NCI-H2171 (cell line): ENCODE measurements around the gene SEZ6L.

Source experiments
- DNase-seq: peaks from one replicate; lab custom pipeline; 2025; lab: John Stamatoyannopoulos, UW

SEZ6L gene

DNA sequence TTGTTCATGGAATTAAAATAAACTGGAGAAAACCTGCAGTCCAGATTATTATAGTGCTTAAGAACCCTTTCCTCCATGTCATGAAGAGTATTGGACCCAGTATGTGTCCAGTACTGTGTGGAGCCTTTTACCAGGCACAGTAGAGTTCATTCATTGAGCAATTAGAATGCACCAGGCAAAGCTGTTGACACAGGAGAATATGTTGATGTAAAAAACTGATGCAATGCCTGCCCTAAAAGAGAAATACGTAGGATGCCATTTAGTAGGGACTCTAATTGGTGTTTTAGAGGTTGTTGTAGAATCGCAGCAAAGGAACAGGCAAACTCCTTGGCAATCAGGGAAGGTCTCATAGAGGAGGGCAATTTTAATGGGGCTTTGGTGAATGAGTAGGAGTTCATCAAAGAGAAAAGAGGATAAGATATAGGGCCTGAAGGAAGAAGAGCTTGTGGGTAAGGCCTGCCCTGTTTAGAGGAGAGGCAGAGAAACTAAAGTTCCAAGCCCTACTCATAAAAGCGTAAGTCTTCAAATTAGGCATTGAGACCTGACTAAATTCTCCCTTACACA is 126.4 kb downstream of the SEZ6L start:
- DNase-seq, result no peak

DNA sequence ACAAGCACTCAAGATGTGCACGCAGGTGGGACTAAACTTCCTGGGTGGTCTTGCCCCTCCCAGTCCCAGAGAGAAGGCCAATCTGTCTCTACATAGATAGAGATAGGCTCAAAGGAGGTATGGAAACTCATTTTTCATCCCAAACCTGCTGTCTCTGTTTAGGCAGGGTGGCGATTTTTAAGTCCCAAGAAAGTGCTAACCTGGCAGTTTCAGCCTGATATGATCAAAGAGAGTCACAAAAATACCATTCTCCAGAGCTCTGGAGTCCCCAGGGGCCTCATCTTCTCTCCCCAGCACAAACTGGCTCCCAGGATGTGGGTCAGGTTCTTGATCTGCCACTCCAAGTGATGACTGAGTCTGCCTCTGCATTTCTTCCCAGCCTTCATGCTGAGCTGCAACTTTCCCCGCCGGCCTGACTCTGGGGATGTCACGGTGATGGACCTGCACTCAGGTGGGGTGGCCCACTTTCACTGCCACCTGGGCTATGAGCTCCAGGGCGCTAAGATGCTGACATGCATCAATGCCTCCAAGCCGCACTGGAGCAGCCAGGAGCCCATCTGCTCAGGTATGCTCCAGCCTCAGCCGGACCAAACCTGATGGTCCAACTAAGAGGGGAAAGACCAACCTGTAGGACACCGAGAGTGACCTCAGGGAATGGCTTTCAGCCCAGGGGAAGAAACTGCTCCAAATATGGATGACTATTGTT is 129.5 kb downstream of the SEZ6L start:
- no peak for DNase-seq

DNA sequence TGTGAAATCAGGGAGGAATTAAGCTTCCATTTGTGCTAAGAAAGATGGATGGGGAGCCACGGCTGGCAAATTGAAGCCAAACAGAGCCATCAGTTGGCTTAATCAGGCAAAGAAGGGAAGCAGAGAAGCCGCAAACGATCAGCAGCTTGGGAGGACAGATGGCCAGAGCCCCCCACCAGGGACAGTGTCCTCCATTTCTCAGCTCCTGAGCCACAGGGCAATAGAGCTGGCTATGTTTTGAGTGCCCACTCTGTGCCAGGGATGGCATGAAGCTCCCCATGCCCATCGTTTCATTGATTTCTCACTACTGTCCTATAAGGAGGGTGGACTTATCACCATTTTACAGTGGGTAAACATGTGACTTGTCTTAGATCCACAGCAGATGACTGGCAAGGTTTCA is 133.5 kb downstream of the SEZ6L start:
- DNase-seq, result no peak

DNA sequence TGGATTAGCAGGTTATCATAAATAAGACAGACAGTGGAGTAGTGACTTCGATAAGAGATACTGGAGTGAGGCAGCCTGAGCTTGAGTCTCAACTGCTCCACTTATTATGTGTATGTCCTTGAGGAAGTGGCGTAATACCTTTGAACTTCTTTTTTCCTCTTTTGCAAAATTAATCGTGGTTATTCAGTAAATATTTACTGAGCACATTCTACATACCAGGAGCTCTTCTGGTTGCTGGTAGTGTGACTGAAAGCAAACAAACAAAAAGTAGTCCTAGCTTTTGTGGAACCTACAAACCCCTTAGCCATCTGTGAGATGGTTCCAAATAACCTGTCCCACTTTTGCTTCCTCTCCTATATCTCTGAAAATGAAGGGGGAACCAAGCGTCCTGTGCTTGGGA is 134.2 kb downstream of the SEZ6L start:
- no peak for DNase-seq

DNA sequence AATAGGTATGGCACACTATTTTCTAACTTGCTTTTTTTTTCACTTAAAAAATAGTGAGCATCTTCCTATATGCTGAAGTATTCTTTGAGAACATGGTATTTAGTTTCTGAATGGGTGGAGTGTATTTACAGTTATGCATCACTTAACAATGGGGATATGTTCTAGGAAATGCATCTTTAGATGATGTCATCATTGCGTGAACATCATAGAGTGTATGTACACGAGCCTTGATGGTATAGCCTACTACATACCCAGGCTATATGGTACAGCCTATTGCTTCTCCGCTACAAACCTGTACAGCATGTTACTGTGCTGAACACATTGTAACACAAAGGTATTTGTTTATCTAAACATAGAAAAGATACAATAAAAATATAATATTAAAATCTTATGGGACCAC is 135.5 kb downstream of the SEZ6L start:
- no peak for DNase-seq

DNA sequence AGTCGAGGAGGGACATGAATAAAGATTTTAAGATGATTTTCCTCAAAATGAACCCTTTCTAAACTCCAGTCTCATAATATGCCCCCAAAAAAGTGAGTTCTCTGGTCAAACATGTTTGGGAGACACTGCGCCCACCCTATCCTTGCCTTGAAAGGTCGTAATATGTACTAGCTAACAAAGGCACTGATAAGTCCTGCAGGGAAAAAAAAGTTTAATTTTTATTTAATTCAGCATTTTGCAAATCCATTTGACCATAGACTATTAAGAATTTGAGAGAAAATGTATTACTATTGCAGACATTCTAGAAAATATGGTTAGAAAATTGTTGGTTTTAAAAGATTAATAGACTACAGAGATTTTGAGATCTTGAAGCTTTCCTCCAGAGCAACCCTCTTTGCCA is 139.2 kb downstream of the SEZ6L start:
- no peak for DNase-seq

DNA sequence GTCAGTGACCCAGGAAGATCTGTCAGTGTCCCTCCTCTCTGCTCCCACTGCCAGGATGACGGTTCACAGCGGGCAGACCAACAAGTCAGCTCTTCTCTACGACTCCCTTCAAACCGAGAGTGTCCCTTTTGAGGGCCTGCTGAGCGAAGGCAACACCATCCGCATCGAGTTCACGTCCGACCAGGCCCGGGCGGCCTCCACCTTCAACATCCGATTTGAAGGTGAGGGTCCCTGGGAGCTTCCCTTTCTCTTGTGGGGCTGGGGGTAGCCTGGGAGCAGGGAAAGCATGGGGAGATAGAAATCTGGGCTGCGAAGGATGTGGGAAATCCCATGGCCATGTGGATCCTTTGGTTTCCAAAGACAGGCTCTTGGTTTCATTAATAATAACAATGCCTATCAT is 141.4 kb downstream of the SEZ6L start:
- DNase-seq, result no peak

DNA sequence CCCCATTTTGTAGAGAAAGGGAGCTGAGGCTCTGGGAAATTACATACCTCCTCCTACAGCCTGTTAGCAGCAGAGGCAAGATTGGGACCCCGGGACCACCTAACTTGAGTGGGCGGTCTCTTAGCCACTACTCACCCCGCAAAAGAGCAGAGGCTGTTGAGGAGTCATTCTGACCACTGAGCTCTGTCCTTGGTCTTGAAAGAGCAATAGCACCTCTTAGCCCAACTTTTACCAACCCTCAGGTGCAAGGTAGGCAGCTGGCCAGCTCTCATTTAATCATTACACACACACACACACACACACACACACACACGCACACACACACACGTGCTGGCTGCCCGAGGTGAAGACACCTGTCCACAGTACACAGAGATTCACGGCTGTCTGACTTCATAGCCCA is 144.0 kb downstream of the SEZ6L start:
- no peak for DNase-seq

DNA sequence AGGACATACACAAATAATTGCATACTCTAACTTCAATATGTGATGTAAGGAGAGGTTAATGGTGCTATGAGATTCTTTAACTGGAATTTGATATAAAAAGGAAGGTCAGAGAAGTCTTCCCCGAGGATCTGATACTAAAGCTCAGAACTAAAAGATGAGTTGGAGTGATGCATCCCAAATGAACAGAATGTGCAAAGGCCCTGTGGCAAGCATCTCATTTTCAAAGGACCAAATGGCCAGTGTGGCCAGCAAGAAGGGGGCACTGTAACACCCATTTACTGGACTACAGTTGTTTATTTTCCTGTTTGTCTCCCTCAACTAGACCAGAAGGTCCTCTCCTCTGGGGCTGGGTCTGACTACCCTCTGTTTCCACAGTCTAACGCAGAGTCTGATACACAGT is 144.9 kb downstream of the SEZ6L start:
- no peak for DNase-seq

DNA sequence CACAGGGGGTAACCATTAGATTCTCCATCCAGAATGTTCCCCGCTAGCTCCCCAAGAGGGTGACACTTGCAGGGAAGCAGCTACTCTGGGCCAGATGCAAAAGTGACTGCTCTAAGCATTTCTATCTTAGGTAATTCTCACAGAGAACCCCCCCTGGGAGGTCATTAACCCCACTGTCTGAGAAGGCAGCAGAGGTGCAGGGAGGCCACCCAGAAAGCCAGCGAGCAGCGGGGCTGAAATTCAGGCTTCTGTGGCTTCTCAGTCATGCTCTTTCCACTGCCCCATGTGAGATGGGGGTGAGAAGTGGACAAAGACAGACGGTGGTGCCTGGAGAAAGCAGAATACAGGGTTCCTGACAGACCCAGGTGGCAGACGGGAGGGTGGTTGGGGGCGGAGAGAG is 145.4 kb downstream of the SEZ6L start:
- no peak for DNase-seq

DNA sequence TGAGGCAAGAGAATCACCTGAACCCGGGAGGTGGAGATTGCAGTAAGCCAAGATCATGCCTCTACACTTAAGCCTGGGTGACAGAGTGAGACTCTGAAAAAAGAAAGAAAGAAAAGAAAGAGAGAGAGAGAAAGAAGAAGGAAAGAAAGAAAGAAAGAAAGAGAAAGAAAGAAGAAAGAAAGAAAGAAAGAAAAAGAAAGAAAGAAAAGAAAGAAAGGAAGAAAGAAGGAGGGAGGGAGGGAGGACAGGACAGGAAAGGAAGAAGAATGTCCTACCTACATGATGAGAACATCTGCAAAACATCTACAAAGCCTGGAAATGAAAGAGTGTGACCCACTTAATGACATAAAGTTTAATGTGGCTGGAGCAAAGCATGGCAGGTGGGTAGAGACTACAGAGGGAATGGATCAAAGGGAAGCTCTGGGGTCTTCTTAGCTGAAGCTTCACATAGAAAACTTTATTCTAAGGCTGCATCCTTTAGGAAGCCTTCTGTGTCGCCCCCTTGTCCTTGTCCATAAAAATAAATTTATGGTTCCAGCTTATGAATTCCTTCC is 147.5 kb downstream of the SEZ6L start:
- no peak for DNase-seq

DNA sequence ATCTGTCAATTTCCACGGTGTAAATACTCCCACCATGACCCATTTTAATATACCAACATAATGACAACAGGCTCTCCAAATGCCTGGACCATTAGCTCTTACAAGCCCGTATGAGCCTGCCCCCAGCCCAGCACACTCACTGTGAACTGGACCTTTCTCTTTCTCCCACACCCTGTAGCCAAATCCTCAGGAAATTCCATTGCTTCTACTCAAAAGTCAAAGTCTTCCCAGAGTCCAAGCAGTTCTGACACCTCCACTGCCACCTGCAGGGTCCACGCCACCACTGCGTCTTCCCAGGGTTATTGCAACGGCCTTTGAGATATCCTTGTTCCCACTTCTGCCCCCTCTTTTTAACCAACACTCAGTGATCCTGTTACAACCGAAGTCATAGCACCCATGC is 149.7 kb downstream of the SEZ6L start:
- no peak for DNase-seq

DNA sequence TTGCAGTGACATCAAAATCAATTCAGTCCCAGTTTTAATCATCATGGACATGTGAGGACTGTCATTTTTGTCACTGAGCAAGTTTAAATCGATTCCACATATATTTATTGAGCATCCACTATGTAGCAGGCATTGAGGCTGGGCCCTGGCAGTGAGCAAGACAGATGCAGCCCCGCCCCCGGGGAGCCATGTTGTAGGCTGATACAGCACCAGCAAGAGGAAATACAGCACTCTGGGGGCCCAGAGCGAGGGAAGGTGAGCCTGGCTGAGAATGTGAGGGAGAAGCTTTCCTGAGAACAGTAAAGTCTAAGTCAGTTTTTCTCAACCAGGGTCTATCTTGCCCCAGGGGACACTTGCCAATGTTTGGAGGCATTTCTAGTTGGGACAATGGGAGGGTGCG is 151.2 kb downstream of the SEZ6L start:
- DNase-seq, result no peak

DNA sequence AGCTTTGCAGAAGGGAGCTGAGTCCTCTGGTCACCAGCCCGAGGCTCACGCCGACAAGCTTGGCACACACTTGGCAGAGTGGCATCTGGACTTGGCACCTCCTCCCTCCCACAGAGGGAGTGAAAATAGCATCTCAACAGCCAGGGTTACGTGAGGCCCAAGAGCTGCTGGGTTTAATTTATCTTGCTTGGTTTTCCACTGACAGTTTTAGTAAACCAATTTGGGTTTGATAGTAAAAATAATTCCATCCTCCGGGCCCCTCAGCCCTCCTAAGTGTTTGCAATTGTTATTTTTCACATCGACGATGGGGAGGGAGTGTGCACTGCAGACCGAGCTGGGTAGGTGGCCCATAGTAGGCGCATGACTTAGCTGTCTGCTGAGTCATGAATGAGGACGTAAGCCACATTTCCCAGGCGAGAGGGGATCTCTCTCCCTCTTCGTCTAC is 152.2 kb downstream of the SEZ6L start:
- DNase-seq, result no peak

DNA sequence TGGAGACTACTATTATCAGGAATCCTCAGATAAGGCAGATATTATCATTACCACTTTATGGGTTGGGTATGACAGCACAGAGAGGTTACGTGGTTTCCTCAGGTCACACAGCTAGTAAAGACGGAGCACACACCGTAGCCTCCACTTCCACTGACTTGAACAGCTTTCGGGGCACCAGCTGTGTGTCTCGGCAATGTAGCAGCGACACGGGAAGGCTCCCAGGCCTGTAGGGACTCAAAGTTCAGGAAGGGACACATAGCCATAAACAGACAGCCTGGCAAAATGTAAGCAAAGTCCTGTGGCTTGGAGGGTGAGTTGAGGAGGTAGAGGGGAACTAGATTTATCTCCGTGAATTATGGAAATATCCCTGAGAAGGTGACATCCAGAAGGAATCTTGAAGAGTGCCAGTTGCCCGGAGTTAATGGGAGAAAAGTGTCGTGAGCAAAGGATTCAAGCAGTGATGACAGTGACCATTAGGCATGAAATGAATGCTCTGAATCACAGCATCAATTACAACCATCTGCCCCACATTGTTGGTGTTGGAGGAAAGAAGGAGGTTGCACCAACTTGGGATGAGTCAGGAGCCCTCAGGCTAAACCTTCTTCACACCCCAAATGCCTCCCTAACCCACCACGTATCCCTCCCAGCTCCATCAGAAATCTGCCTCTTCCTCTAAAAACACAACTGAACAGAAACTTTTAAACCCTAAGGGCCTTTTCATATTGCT is 153.1 kb downstream of the SEZ6L start:
- no peak for DNase-seq

DNA sequence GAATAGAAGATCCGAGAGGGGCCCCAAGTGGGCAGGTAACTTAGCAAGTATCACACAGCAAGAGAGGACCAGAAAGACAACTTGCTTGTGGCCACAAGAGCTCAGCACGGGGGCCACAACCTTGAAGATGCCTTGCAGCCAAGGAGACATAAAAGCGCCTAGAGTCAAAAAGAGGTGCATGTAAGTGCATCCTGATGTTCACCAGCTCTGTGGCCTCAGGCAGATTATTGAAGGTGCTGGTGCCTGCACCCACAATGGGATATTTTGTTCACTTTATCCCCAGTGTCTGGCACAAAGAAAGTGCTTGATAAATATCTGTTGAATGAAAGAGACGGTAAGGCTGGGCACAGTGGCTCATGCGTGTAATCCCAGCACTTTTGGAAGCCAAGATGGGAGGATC is 153.8 kb downstream of the SEZ6L start:
- no peak for DNase-seq

DNA sequence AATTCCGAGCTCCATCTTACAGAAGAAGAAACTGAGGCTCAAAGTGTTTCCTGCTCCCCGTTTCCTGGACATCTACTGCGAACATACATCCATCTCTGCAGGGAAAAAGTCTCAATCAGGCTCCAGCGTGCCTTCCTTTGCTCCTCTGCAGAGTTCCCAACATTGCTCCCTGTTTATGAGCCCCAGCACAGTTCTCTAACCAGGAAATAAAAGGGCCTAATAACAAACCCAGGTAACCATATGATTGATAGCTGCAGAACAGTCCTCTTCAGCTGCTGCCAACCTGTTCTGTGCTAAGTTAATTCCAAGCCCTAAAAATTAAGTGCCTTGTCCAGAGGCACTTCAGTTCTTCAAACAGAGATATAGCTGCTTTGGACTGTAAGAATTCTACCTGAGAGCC is 154.9 kb downstream of the SEZ6L start:
- no peak for DNase-seq

DNA sequence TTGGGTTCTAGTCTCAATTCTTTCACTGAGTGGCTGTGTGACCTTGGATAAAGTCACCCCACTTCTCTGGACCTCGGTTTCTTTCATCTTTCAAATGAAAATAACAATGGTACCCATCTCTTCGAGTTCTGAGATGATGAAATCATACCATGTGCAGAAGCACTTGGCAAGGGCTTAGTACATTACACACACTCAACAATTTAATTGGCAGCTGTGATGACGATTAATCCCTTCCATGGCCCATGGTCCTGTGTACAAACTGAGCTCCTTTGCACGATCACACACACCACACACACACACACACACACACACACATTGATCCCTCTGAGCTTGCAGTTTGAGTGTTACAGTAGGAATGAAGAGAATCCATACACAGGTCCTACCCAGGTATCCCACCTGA is 156.4 kb downstream of the SEZ6L start:
- no peak for DNase-seq

DNA sequence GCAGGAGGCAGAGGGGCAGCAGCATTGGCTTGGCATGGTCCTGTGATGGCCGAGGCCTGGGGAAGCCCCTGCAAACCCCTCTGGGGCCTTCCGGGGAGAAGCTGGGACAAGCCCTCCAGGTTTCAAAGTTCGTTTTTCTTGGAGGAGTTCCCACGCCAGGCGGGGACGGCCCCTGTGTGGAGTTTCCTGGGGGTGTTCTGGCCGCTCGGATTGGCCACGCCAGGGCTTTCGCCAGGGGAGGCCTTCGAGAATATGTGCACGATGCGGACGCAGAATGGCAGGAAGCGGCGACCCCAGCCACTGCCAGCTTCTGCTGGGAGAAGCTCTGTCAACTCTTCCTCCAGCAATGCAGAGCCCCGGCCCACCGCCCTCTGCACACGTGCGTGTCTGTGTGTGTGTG is 157.5 kb downstream of the SEZ6L start:
- no peak for DNase-seq

DNA sequence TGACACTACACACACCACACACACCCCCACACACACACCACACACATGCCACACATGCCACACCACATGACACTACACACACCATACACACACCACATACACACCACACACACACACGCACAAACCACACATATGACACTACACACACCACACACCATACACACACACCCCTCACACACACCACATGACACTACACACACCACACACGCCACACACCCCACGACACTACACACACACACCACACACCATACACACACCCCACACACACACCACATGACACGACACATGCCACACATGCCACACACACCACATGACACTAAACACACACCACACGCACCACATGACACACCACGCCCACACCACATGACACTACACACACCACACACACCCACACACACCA is 158.0 kb downstream of the SEZ6L start:
- DNase-seq, result no peak

DNA sequence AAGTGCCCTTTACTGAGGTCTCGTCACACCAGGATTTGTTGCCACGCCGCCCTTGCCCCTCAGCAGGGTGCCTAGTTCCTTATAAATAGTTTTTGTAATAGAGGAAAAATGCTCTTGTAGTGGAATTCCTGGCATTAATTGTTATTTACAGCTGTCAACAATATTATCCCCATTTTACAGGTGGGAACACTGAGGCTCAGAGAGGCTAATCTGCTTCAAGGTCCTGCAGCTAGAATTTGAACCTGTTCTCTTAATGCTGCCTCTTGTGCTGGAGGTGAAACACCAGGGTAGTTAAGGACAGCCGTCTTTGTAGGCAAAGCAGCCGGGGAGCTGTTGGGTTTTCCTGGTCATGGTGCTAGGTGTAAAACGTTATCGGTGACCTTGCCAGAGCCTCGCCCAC is 159.0 kb downstream of the SEZ6L start:
- no peak for DNase-seq

DNA sequence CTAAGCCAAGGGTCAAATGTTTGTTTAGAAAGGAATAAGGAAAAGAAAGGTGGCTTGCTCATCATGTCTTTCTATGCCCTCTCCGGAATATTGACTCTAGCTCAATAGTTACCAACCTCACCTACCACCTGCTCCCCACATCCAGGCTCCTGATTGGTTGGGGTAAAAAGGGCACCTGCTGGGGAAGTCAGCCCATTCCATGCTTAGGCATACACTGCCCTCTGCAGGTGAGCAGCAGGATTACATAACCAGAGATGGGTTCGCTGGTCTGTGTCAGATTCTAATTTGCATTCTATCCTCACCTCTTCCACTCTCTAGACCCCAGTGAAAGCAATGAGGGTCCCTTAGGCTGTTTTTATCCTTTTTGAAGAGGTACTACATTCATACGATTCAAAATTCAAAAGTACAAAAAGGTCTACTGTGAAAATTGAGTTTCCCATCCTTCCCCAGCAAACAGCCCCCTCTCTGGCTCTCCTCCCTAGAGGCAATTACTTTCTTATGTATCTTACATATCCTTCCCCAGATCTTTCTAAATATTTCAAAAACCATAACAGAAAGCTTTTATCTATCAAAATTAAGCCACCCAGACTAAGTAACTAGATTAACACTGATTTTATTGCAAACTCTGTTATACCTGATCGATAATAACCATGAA is 161.8 kb downstream of the SEZ6L start:
- DNase-seq, result peak; percentile 83
